ENCODE measurements around the gene SSPN. TPM values are rescaled to one million over a fixed set of nuclear protein-coding genes. Genes with fewer than 3 reads are reported as not detected.

The SSPN gene
- total RNA-seq, 2 donors from 2014 or later: 8.5 to 13.5 TPM

DNA sequence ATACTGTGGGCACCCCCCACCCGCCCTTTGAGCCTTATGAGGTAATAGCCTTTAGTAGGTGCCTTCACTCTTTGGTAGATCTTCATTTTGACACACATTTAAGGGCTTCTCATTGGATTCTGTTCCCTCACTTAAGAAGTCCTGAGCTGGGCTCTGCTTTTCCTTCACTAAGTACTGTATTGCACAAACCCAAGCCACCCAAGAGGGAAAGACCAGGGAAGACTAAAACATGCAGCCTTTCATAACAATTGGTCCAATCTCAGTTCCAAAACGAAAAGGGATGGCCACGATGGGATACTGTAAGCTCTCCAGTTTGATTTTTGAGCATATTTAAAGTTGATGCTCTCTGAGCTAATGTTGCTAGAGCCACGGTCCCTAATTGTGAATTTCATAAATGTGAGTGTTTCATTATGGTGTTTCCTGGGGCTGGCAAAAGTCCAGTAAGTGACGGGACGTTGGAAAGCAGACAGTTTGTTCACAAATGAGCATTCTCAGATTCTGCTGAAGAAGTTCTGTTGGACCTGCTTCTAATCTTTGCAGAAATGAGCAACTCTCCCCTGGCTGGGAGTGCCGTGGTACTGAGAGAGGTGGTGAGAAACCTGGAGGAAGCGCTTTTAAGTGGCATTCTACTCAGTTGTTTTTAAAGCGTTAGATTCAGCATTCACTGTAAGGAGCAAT lies 9.4 kb downstream of the SSPN start:
- no peaks in the 10 kb centered on the region for H3K9me3 ChIP-seq
- no peak for DNase-seq
- H3K4me1 ChIP-seq: no peaks in the 10 kb centered on the region
- H3K9ac ChIP-seq (ENCODE audit: low read depth in 2 of 2, low read length in 2 of 2): no peak overlapping the region
- H3K27me3 ChIP-seq: no peaks in the 10 kb centered on the region
- H3K27ac ChIP-seq: no peak overlapping the region
- no peak for TF ChIP-seq CTCF (IDR thresholded peaks at IDR 0.05)
- no peaks in the 10 kb centered on the region for H3K36me3 ChIP-seq
- H3K4me3 ChIP-seq: no peak overlapping the region
- intact Hi-C loops (cut with DNase I): no loop called here

DNA sequence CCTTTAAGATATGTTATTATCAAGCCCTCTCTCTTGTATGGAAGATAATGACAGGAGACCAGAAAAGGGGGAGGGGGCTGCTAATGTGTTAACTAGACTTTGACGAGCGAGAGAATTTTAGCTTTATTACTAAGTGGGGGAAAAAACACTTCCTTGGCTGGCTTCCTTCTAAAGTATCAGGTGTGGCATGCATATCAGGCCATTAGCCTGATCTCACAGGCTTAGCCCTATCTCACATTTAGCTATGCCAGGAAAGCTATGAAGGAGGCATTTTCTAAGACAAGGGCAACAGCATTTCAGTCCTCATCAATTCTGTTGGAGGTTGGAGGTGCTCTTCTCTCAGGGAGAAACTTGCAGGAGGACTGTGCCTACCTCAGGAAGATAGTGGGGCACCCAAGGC lies 9.9 kb downstream of the SSPN start:
- Histone ChIP-seq H3K9me3 (no peaks in the 10 kb centered on the region), H3K27me3 (no peaks in the 10 kb centered on the region), H3K4me1 (no peaks in the 10 kb centered on the region), H3K9ac (ENCODE audit: low read depth in 2 of 2, low read length in 2 of 2) (no peak overlapping the region), H3K4me3 (no peak overlapping the region), H3K36me3 (no peaks in the 10 kb centered on the region), H3K27ac (no peak overlapping the region)
- intact Hi-C loops (cut with DNase I): no loop called here
- no peak for DNase-seq
- no peak for TF ChIP-seq CTCF (IDR thresholded peaks at IDR 0.05)

DNA sequence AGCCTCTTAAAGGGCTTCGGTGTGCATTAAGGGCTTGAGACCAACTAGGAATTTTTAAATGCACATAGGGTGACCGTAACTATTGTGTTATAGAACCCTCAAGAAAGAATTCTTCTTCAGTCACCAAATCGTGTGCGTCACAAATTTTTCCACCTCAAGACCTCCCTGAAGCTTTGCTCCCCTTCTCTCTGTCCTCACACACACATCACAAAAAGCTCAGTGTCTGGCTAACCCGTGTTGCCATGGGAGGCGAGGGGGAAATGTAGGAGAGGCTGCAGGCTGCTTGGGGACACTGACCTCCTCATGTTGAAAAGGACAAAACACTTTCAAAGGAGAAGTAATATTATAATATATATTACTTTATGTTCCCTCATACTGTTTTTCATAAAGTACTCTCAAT lies 10.6 kb downstream of the SSPN start:
- Histone ChIP-seq H3K4me3 (no peak overlapping the region), H3K36me3 (no peaks in the 10 kb centered on the region), H3K27ac (no peak overlapping the region), H3K4me1 (no peaks in the 10 kb centered on the region), H3K9ac (ENCODE audit: low read depth in 2 of 2, low read length in 2 of 2) (no peak overlapping the region), H3K9me3 (no peaks in the 10 kb centered on the region), H3K27me3 (no peaks in the 10 kb centered on the region)
- intact Hi-C loops (cut with DNase I): no loop called here
- DNase-seq: no peak
- no peak for TF ChIP-seq CTCF (IDR thresholded peaks at IDR 0.05)

- Histone ChIP-seq H3K9ac (ENCODE audit: low read depth in 2 of 2, low read length in 2 of 2) (no peak overlapping the region), H3K4me3 (no peak overlapping the region), H3K36me3 (no peaks in the 10 kb centered on the region), H3K9me3 (no peaks in the 10 kb centered on the region), H3K27ac (no peak overlapping the region), H3K27me3 (no peaks in the 10 kb centered on the region), H3K4me1 (no peaks in the 10 kb centered on the region)
- TF ChIP-seq CTCF (IDR thresholded peaks at IDR 0.05): no peak
- no peak for DNase-seq
- intact Hi-C loops (cut with DNase I): no loop called here
Observed at GRCh38 chr12:26211331-26211730, 16.0 kb downstream of the SSPN start.

GRCh38 chr12:26212396-26212795 lies 17.0 kb downstream of the SSPN start:
- Histone ChIP-seq H3K27ac (no peak overlapping the region), H3K9ac (ENCODE audit: low read depth in 2 of 2, low read length in 2 of 2) (no peak overlapping the region), H3K4me3 (no peak overlapping the region), H3K27me3 (no peaks in the 10 kb centered on the region), H3K4me1 (no peaks in the 10 kb centered on the region), H3K36me3 (no peaks in the 10 kb centered on the region), H3K9me3 (no peaks in the 10 kb centered on the region)
- no peak for TF ChIP-seq CTCF (IDR thresholded peaks at IDR 0.05)
- DNase-seq: no peak
- intact Hi-C loops (cut with DNase I): no loop called here
